GM18870 (cell line): ENCODE data around the gene TMEM129.
A peak's percentile ranks its signal among the peaks of the same experiment; 100 is the strongest.

Experiments used
- ATAC-seq: cut with Tn5 transposase; IDR thresholded peaks from one replicate; pipeline ENCODE4 v1.9.1; 2021; ENCODE audit warnings: moderate library complexity; ENCODE audit not compliant: unreplicated experiment

TMEM129 gene

DNA sequence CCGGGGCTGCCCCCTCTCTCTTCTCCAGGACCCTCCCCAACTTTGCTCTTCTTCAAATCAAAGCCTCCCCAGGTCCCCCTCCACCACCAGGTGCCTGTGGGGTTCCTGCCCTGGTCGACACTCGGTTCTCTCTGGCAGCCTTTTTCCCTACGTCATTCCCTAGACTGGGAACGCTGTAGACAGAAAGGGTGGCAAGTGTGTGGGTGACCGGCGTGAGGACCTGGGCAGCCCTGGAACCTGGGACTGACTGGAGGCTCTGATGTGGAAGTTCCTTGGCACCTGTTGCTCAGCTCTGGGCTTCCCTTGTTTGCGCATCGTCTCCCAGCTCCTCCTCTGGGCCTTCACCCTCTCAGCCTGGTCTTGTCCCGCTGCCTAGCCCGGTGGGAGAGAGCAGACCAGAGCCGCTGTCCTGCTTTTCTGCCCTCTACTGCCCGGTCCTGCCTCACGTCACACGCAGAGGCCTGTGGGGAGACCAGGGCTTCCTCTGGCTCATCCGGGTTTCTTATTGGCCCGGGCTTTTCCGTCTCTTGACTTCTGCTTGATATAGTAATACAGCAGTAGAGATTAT, 1.5 kb upstream of the TMEM129 start:
- ATAC-seq: no peak

DNA sequence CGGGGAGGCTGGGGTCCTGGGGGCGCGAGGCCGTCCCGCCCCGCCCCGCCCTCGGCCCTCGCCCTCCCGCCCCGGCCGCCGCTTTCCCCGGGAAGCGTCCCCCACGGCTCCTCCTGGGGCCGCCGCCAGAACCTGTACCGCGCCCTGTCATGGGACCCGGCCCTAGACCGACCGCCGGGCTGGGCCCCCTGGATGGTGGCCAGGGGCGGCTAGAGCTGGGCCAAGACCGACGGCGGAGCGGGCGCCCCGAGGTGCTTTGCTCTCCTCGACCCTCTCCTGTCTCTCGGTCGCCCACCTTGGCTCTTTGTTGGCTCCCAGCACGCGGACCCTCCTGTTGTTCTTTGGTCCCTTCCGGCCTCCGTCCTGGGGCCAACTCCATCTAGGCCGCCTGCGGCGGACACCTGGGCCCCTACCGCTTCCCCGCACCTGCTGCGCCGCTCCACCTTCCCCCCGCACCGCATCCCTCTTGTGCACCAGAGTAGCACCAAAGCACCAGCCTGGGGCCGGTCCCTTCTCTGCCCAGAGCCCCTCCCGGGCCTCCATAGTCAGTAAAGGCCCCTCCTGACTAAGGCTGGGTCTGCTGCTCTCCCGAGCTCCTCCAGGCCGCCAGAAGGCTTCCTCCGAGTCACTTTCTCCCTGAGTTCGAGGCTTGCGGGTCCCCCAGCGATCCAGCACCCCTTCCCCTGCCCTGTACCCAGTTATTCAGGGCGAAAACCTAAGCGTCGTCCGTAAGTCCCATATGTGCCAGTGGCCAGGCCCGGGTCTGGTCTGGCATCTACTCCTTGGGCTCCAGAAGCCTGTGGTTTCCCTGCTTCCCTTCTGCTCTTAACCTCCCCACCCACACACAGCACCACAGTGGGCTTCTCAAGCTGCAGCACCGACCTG, 785 bp upstream of the TMEM129 start:
- ATAC-seq: no peak

DNA sequence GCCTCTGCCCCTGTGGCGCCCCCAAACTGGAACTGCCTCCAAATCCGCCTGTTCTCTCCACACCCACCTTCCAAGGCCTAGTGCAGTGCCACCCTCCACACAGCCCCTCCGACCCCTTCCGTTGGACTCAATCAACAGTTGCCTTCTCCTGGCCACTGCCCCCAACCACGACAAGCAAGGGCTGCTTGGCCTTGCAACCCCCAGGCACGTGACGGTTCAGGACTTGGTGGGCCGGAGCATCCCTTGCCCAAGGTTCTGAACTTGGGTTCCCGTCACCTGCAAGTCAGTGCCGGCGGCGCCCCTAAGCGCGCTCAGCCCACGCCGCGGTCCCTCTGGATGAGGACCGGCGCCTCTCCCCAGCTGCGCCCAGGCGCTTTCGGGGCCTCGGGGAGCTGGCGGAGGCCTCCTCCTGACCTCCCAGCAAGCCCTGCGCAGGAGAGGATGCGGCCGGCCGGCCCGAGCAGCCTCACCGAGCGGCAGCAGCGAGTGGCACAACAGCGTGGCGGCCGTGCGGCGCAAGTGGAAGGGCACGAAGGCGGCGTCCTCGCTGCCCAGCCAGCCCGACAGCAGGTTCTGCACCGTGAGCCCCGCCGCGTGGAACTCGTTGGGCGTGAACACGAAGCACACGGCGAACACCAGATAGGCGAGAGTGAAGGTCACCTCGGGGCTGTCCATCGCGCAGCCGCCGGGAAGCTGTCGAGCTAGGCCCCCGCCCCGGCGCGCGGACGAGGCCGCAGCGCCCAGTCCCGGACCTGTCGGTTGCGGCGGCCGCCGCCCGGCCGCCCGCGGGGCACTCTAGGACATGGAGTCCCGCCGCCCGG, 750 bp downstream of the TMEM129 start:
- ATAC-seq: no peak

DNA sequence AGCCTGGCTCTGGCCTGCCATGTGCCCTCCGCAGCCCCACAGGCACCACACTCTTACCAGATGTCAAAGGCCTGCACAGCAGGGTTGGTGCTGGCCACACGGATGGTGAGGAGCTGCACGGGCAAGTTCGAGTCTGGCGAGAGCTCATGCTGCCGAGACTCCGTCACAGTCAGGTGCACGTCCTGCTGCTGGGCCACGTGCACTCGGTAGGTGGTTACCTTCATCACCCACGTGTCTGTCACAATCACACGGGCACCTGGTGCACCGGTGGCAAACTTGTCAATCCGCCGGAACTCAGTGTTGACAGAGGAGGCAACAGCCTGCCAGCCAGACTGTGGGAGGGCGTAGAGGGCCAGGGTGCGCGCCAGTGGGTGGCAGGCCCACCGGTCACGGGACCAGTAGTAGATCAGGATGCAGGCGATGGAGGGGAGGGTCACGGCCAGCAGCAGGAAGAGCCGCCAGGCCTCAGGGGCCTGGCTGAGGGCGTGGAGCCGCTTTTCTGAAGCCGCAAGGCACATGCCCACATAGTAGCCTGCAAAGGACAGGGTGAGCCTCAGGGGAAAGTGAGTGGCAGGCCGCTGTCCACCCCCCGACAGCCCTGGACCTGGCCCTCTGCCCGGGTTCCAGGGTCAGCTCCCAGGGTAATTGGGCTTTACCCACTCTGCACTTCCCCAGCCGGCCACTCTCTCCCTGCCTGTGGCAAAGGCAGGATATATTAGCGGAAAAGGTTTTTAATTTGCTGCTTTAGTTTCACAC, 2.9 kb downstream of the TMEM129 start:
- ATAC-seq: no peak

DNA sequence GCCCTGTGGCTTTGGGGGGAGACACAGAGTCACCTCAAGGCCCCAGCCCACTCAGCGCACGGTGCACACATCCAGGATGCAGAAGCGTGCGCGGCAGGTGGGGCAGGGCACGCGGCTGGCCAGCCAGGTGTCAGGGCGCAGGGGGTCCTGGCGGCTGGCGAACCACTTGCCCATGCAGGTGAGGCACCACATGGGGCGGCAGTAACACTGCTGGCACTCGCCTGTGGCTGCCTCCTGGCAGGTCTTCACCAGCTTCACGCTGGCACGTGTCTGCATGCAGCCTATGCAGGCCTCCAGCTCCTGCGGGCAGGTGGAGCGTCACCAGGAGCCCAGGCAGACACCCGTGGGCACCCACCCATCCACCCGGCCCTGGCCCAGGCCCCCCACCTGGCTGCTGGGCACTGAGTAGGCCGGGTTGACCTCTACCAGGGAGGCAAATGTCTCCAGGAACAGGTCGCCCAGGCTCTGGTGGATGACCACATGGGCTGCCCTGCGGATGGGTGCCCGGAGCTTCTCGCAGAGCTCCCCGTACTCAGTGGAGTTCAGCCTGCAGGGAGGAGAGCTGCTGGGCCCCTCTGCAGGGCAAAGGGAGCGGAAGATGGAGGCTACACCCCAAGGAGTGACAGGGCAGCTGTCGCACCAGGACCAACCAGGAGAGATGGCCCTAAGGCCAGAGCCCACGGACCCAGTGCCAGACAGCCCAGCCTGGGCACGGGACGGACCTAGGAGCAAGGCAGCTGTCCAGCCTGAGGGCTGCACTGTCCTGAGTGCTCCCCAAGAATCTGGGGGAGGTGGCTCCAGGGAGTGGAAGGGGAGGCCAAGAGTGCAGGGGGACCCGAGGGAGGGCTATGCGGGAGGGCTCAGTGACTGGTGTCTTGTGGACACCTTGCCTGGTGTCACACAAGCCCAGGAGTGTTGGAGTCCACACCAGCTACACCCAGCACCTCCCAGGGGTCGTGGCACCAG, 3.7 kb downstream of the TMEM129 start:
- ATAC-seq: no peak

DNA sequence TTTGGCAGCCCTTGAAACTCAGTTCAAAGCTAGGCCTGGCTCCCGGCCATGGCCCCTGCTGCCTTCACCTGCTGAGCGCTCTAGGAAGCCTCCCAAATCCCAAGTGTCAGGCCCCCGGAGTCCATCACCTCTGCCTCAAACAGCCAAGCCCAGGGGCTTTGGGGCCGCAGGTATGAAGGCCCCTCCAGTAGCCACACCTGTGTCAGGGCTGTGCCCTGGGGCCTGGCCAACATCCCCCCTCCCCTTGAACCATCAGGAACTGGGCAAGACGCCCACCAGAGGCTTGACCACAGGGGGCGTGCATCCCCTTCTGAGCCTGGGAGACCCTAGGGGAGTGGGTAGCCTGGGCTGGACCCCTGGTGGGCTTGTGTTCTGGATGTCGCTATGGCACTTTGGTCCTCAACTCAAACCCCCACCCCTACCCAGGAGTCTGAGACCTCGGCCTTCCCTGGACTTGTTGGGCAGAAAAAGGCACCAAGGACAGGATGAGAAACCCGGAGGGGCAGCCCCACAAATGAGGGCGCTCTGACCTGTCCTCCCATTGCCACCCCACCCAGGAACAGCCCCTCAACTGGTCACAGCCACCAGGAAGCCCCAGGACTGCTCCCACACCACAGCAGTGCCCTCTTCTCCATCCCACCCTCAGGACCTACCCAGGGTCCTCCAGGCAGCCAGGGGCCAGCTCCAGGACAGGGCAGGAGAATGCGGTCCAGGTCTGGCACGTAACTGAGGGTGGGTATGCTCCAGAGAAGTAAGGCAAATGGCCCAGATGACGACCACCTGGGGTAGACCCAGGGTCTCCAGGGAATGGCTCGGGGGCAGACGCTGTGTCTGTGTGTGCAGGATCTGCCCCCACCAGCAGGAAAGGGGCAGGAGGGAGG, 4.8 kb downstream of the TMEM129 start:
- no peak for ATAC-seq

DNA sequence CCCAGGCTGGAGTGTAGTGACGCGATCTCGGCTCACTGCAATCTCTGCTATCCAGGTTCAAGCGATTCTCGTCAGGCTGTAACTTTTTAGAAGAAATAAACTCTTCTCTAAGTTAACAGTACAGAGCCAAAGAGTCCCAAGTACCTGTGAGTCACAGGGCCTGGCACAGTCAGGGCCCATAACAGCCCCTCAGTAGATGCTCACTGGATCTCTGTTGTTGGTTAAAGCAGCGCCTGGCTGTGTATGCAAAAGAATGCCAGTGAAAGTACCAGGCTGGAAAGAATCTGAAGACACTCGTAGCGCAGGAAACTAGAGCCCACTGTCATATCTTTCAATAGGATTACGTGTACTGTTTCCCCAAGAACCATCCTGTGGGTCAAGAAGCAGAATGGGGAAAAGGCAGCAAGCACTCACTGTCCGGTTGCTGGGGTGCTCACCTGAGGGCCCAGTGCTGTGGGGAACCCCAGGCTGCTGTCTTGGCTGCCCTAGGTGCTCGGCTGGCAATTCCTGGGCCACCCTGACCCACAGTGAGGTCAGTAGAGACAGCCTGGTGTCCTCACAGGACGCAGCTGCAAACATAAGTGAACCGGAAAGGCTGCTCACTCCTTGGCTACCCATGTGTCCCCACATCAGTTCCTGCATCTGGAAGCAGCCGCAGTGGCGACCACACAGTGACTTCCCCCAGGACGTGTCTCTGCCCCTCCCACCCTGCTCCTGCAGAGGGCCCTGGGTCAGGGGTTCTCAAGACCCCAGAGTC, 5.9 kb downstream of the TMEM129 start:
- no peak for ATAC-seq

DNA sequence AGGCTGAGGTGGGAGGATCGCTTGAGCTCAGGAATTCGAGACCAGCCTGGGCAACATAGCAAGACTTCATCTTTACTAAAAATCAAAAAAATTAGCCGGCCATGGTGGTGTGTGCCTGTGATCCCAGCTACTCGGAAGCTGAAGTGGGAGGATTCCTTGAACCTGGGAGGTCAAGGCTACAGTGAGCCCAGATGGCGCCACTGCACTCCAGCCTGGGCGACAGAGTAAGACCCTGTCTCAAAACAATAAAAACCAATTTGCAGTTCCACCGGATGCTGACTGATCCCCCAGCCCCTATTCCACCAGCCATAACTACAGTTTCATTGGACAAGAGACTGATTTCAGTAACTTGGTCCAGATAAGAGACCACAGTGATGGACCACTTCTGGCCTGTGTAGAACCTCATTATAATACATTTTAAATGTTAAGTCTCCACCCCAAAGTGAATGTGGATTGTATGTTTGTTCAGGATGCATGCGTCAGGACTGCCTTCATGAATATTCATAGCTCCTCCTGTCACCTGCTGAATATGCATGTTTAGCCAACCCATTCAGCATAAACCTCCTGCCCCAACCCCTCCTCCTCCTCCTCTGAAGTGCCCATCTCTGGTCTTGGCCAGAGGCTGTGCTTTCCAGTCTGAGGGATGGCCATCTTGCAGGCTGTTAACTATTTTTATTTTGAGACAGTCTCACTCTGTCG, 6.7 kb downstream of the TMEM129 start:
- ATAC-seq: no peak

DNA sequence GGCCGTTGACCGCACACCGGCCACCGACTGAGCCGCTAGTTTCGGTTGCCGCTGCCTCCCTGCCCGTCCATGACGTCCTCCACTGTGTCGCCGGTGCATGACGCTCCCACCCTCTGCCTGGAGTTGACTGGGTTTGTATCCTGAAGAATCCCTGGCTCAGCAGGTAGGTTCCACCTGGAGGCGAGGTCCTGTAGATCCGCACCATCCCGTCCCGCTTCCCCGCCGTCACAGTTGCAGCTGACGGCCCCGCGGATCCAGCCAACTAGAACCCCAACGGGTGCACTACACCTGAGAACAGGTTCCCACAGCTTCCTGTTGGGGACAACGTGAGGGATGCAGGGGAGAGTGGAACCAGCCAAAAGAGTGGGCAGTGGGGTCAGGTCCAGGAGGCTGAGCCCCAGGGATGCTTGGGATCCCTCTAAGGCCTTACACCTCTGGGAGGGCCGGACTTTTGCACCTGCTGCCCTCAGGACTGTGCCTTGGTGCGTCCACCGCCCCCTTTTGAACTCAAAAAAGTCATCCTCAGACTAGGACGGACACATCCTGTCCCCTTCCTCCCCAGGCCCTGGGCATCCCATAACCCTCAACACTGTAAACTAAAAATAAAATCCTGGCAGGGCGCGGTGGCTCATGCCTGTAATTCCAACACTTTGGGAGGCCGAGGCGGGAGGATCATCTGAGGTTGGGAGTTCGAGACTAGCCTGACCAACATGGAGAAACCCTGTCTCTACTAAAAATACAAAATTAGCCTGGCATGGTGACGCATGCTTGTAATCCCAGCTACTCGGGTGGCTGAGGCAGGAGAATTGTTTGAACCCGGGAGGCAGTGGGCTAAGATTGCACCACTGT, 7.9 kb downstream of the TMEM129 start:
- no peak for ATAC-seq

DNA sequence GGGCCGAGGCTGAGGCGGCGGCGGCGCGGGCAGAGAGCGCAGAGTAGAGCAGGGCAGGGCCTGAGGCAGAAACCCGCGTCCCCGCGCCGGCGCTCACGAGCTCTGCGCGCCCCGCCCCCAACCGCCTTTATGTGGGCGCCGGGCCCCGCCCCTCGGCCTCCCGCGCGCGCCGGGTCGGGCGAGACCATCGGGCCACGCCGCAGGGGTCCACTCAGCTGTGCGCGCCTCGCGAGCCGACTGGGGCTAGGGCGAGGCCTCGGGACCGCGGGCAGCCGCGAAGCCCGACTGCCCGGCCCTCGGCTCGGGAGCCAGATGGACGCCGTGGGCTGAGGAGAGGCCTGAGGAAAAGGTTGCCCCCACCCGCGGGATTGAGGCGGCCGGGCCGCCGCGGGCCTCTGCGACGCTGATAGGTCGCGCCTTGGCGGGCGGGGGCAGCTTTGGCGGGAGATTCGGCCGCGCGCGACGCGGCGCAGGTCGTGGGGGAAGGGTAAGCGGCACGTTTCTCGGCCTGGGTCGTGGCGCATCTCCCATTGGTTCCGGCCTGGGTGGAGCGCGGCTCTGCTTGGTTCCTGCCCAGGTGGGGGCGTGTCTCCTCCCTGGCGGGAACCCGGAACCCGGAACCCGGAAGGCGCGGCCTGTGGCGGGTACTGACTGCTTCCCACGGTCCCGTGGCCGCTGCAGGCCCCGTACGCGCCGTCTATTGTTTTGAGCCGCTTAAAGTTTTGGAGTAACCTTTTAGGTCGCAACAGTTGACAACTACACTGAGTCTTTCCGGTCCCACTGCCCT, 8.7 kb downstream of the TMEM129 start, which contains the start of gene SLBP:
Gene SLBP, minus strand, starts transcription at position 104 of the 787 bp plus-strand sequence. CDS start 131 bp downstream, outside the sequence.
- peak; percentile 54 for ATAC-seq

DNA sequence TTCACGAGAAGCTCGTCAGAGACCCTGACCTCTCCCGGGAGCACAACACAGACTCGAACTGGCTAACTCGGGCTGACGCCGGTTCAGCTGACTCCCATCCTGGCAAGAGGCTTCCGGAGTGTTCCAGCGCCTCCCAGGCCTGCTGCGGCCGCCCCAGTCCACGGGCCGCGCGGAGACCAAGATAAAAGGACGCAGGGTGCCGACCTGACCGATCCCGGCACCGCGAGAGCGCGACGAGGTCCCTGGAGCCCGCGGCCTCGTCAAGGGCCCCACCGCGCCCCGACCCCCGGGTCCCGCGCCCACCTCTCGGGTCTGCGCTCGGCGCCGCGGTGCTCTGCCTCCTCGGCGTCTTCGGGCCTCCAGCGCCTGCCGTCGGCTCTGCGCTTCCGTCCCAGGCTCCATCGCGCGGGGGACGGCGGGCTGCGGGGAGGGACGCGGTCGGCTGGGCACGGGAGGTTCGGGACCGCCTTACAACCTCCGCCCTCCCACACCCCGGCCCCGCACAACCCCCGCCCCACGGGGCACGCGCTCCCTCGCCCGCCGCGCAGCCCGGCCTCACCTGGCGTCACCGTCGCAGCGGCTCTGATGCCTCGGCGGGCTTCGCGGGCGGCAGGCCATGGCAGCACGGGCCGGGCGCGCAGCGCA, 9.4 kb downstream of the TMEM129 start:
- ATAC-seq: no peak

DNA sequence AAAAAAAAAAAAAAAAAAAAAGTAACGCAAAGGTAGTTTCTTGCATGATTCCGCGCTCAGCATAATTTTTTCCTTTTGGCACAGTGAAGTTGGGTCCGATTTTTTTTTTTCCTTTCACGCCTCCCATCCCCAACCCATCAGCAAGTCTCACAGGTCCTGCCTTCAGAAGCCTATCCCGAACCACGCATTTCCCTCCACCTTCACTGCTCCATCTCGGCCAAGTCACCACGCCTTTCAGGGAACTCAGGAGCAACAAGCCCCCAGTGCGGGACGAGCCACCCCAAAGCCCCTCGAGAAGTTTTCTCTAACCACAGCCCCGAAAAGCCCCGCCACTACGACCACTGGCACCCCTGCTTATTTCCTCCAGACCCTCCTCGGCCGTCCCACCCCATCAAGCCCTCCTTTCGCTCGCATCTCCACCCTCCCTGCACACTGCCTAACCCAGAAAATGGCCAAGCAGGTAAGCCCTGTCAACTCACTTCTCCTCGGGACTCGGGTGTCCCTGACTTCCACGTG, 10.0 kb downstream of the TMEM129 start:
- ATAC-seq: no peak

DNA sequence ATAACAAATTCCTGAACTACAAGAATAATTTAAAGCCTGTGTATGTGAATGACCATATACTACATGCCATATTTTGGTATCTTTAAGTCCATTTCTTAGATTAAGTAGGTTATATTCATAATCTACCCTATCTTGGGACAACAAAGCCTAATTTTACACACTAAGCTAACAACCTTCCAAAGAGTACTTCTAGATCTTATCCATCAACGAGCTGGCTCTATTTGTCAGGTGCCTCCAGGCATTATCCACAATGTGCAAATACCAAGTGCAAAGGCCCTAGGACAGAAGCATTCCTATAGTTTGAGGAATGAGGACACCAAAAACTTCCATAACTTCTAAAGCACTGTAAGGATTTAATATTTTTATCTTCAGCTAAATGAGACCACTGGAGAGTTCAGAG, 12.5 kb downstream of the TMEM129 start:
- ATAC-seq: no peak

DNA sequence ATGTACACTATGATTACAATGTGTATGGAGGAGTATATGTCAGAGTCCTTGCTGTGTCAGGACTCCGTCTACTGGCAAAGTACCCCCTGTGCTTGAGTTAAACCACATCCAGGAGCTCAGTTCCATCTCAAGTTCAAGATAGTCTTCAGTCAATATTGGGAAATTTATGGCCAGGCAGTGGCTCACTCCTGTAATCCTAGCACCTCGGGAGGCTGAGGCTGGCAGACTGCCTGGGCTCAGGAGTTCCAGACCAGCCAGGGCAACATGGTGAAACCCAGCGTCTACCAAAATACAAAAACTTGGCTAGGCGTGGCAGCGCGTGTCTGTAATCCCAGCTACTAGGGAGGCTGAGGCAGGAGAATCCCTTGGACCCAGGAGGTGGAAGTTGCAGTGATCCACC, 14.8 kb downstream of the TMEM129 start:
- no peak for ATAC-seq

DNA sequence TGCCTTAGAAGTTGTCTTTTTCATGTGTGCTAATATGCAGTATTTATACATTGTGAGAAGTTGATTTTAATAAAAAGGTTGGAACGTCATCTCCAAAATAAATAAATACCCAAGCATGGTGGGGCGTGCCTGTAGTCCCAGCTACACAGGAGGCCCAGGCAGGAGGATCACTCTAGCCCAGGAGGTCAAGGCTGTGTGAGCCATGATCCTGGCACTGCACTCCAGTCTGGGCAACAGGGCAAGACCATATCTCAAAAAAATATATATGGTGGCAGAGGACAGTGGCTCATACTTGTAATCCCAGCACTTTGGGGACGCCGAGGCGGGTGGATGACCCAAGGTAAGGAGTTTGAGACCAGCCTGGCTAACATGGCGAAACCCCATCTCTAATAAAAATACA, 15.4 kb downstream of the TMEM129 start:
- ATAC-seq: no peak
